ENCODE measurements around the gene SEC61B.

Gene SEC61B

GRCh38 chr9:99274495-99274894 lies 52.4 kb downstream of the SEC61B start:
- no peak for DNase-seq (ENCODE audit: low spot score)

Data from hematopoietic multipotent progenitor cell treated with erythropoietin and hydrocortisone succinate and interleukin-3 and kit ligand, for 15 days (in vitro differentiated cells).